Motor neuron (in vitro differentiated cells): ENCODE measurements around the gene CPLANE1. TPM values are rescaled to one million over a fixed set of nuclear protein-coding genes. Genes with fewer than 3 reads are reported as not detected.
"Not testable (repeated sequence)": the region's sequence is repeated elsewhere in the genome, so short reads cannot be mapped to it uniquely, and the experiment has no call there.

Experiments
- ATAC-seq, 8 experiments: fragments of 200-7000 bp; cut with Tn5 transposase; replicated peaks in 6 of 8; 2 replicates each; pipeline ENCODE4 v1.8.0; 2021; ENCODE audit warnings: mild to moderate bottlenecking in 8 of 8, moderate library complexity in 8 of 8
- H3K27ac ChIP-seq, 2 donors: fragments of 250-450 bp; sonication (Bioruptor Pico); 2 replicates each; pipeline ENCODE4 v1.9.0; 2021; ENCODE audit warnings: antibody characterized with exemption in 2 of 2, mild to moderate bottlenecking in 2 of 2, moderate library complexity in 1 of 2
- H3K4me1 ChIP-seq, 2 donors: fragments of 250-450 bp; sonication (Bioruptor Pico); replicated peaks in 1 of 2; 2 replicates each; pipeline ENCODE4 v1.6.1; 2021; ENCODE audit warnings: antibody characterized with exemption in 2 of 2, mild to moderate bottlenecking in 2 of 2, moderate library complexity in 1 of 2
- H3K4me3 ChIP-seq, 5 donors: fragments of 250-450 bp; sonication (Bioruptor Pico); 2 replicates each; pipeline ENCODE4 v1.9.0; 2021; ENCODE audit warnings: antibody characterized with exemption in 5 of 5, mild to moderate bottlenecking in 5 of 5, moderate library complexity in 4 of 5
- WGBS, 10 experiments: fragments of 450-650 bp; shearing (Covaris generic); methylation state at CpG; one replicate each; pipeline ENCODE4 v1.0.0; 2022; 5-methylcytosine and 5-hydroxymethylcytosine counted together
- in situ Hi-C, 9 experiments: fragments of 400-800 bp; cut with MboI; loops; one replicate each; pipeline ENCODE4 v1.15.0; 2021; ENCODE audit warnings: low sequenced_read_pairs in 9 of 9, low pct_unique_long_range_greater_than_20kb in 2 of 9; ENCODE audit not compliant: unreplicated experiment in 9 of 9
- total RNA-seq, 8 experiments: library from RNA; unstranded; fragments of 300-600 nt; gene quantifications; 2 replicates each; pipeline versions ENCODE4 v1.2.3 to v1.2.4, GENCODE V29; 2022

CPLANE1 gene
- total RNA-seq = 10 to 100 TPM; 11.1 to 38.5 (median 22.0) TPM

- in situ Hi-C loops = no loop called here
- ATAC-seq = peak; percentile 89 to 97 (median 95)
- 0 to 60% (median 14%) methylated on average over 1 to 19 of the region's 88 CpGs; no CpG with 5 or more reads in 4 of the 10 experiments for WGBS, 10 experiments
- H3K27ac ChIP-seq = peak within 1 kb of the TSS; percentile 86 to 90
- H3K4me1 ChIP-seq = peaks cover 6 to 11% of the 10 kb centered on the region in 2 donors
- peak within 1 kb of the TSS; percentile 60 to 92 (median 89) for H3K4me3 ChIP-seq
Observed at GRCh38 chr5:37248970-37249814, at the start of gene CPLANE1. TSS of gene CPLANE1 (minus strand) at chr5:37249376. CDS start at chr5:37247698, 1,678 bp downstream.

GRCh38 chr5:37296313-37296712 lies 47.1 kb upstream of the CPLANE1 start:
- H3K27ac ChIP-seq, H3K4me1 ChIP-seq, ATAC-seq, in situ Hi-C loops, H3K4me3 ChIP-seq: not testable (repeated sequence)
- WGBS, 10 experiments = 90 to 100% methylated on average over 1 to 6 of the region's 7 CpGs; no CpG with 5 or more reads in 8 of the 10 experiments

- H3K27ac ChIP-seq = no peak overlapping the region
- H3K4me3 ChIP-seq = no peak overlapping the region
- H3K4me1 ChIP-seq = no peaks in the 10 kb centered on the region
- no peak for ATAC-seq
- in situ Hi-C loops = no loop called here
- 80 to 100% (median 100%) methylated on average over 1 to 2 of the region's 5 CpGs; no CpG with 5 or more reads in 5 of the 10 experiments for WGBS, 10 experiments
Observed at GRCh38 chr5:37283214-37283820, 34.1 kb upstream of the CPLANE1 start.

GRCh38 chr5:37275511-37275910 lies 26.3 kb upstream of the CPLANE1 start:
- ATAC-seq = no peak
- no peak overlapping the region for H3K4me3 ChIP-seq
- 42 to 100% (median 70%) methylated on average over 1 to 2 of the region's 2 CpGs; no CpG with 5 or more reads in 1 of the 10 experiments for WGBS, 10 experiments
- in situ Hi-C loops = no loop called here
- H3K27ac ChIP-seq = no peak overlapping the region
- no peaks in the 10 kb centered on the region for H3K4me1 ChIP-seq

- peak in 3 of 8 experiments; percentile 80 to 100 (median 86) for ATAC-seq
- 50 to 100% (median 81%) methylated on average over 1 of the region's 1 CpG; no CpG with 5 or more reads in 2 of the 10 experiments for WGBS, 10 experiments
- in situ Hi-C loops = no loop called here
- no peaks in the 10 kb centered on the region for H3K4me1 ChIP-seq
- no peak overlapping the region for H3K27ac ChIP-seq
- no peak overlapping the region for H3K4me3 ChIP-seq
Observed at GRCh38 chr5:37272511-37272910, 23.3 kb upstream of the CPLANE1 start.

GRCh38 chr5:37268100-37268499 lies 18.9 kb upstream of the CPLANE1 start:
- ATAC-seq, in situ Hi-C loops, H3K27ac ChIP-seq, H3K4me3 ChIP-seq, H3K4me1 ChIP-seq: not testable (repeated sequence)

- Histone ChIP-seq H3K27ac (no peak overlapping the region), H3K4me3 (no peak overlapping the region), H3K4me1 (no peaks in the 10 kb centered on the region)
- in situ Hi-C loops = no loop called here
- WGBS, 10 experiments = 73 to 100% (median 92%) methylated on average over 2 to 4 of the region's 4 CpGs; no CpG with 5 or more reads in 1 of the 10 experiments
- peak in 2 of 8 experiments; percentile 36 to 95 for ATAC-seq
Observed at GRCh38 chr5:37255774-37256358, 6.7 kb upstream of the CPLANE1 start.

- H3K4me3 ChIP-seq = no peak overlapping the region
- no peak for ATAC-seq
- H3K4me1 ChIP-seq = peaks cover 0 to 3% of the 10 kb centered on the region in 2 donors
- in situ Hi-C loops = no loop called here
- no peak overlapping the region for H3K27ac ChIP-seq
- WGBS, 10 experiments = 60 to 100% (median 100%) methylated on average over 1 of the region's 1 CpG; no CpG with 5 or more reads in 4 of the 10 experiments
Observed at GRCh38 chr5:37254581-37254980, 5.4 kb upstream of the CPLANE1 start.

- Histone ChIP-seq H3K27ac (no peak overlapping the region), H3K4me1 (peaks cover 6 to 11% of the 10 kb centered on the region in 2 donors), H3K4me3 (no peak overlapping the region)
- in situ Hi-C loops = no loop called here
- no peak for ATAC-seq
Observed at GRCh38 chr5:37251665-37252064, 2.5 kb upstream of the CPLANE1 start.

- 51 to 100% (median 84%) methylated on average over 1 to 8 of the region's 10 CpGs; no CpG with 5 or more reads in 3 of the 10 experiments for WGBS, 10 experiments
- peak overlapping the region; percentile 60 to 92 (median 89) for H3K4me3 ChIP-seq
- in situ Hi-C loops = no loop called here
- no peak overlapping the region for H3K27ac ChIP-seq
- ATAC-seq = no peak
- peaks cover 6 to 11% of the 10 kb centered on the region in 2 donors for H3K4me1 ChIP-seq
Observed at GRCh38 chr5:37249815-37250164, 614 bp upstream of the CPLANE1 start.

GRCh38 chr5:37248421-37248969 lies 681 bp downstream of the CPLANE1 start:
- ATAC-seq = peak in 2 of 8 experiments; percentile 5
- Histone ChIP-seq H3K27ac (peak overlapping the region; percentile 86 to 90), H3K4me1 (peaks cover 6 to 11% of the 10 kb centered on the region in 2 donors), H3K4me3 (peak overlapping the region; percentile 60 to 92 (median 89))
- in situ Hi-C loops = no loop called here
- 0 to 28% (median 11%) methylated on average over 1 to 16 of the region's 19 CpGs for WGBS, 10 experiments

- in situ Hi-C loops = no loop called here
- Histone ChIP-seq H3K4me1 (peaks cover 6 to 11% of the 10 kb centered on the region in 2 donors), H3K4me3 (no peak overlapping the region), H3K27ac (no peak overlapping the region)
- no peak for ATAC-seq
- 78 to 100% (median 92%) methylated on average over 1 to 4 of the region's 4 CpGs; no CpG with 5 or more reads in 1 of the 10 experiments for WGBS, 10 experiments
Observed at GRCh38 chr5:37247496-37247895, 1.7 kb downstream of the CPLANE1 start.

GRCh38 chr5:37247036-37247435 lies 2.1 kb downstream of the CPLANE1 start:
- in situ Hi-C loops = no loop called here
- Histone ChIP-seq H3K4me1 (peaks cover 6 to 11% of the 10 kb centered on the region in 2 donors), H3K27ac (no peak overlapping the region), H3K4me3 (no peak overlapping the region)
- no peak for ATAC-seq
- WGBS, 10 experiments = 38 to 100% (median 76%) methylated on average over 1 of the region's 1 CpG; no CpG with 5 or more reads in 2 of the 10 experiments
